GM18858 (cell line): ENCODE results near the gene MAGI1.
"Not testable (repeated sequence)": the region's sequence is repeated elsewhere in the genome, so short reads cannot be mapped to it uniquely, and the experiment has no call there.

ENCODE experiments used
- ATAC-seq: cut with Tn5 transposase; IDR thresholded peaks from one replicate; pipeline ENCODE4 v1.9.1; 2021; ENCODE audit not compliant: unreplicated experiment

MAGI1 gene

GRCh38 chr3:65730449-65730848, 308.3 kb downstream of the MAGI1 start:
- no peak for ATAC-seq

DNA sequence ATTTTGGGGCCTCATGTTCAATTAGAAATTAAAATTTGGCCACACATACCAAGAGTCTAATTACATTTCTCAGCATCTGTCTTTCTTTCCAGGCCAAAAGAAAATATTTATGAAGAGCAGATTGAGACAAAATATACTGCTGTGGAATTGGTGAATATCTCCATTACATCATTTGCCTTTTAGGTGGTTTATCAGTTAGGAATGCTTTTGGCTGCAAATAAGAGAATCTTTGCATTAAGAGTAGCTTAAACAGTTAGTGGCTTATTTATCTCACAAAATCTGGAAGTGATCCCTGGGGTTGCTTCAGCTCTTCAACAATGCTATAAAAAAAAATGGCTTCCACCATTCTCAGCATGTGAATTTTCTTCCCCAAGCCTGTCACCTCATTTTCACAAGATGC, 308.7 kb downstream of the MAGI1 start:
- ATAC-seq = no peak

DNA sequence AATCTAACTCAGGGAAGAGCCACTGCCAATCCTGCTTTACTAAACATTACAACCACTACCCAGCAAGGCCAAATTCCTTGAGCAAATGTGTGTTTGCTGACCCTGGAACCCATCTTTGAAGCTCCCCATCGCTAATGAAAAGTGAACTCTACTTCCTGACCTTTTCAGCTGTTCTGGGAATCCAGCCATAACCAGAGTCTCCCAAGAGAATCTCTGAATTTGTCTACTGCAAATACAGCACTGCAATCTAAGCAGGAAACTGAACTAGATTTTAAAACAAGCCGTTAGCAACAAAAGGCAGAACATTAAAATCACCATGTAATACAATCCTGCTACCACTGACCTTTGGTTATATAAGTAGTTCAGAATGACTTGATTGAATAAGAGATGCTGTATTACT, 309.2 kb downstream of the MAGI1 start:
- no peak for ATAC-seq

- no peak for ATAC-seq
Observed at GRCh38 chr3:65728138-65728537, 310.6 kb downstream of the MAGI1 start.

DNA sequence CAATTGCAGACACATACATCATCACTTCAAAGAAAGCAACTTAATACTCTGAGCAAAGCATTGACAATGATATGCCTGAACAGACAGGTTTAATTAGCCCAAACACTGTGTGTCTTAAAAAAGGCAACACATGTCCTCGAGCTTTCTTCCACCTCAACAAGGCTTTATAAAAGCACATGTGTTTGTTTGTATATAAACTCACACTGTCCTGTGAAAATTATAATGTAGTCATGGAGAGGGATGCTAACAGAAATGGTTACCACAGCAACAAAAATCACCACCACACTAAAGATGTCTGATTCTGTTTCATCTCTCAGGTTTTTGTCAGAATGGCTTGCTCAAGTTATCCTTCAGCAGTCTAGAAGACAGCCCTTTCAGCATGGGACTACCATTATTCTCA, 314.7 kb downstream of the MAGI1 start:
- ATAC-seq = no peak

DNA sequence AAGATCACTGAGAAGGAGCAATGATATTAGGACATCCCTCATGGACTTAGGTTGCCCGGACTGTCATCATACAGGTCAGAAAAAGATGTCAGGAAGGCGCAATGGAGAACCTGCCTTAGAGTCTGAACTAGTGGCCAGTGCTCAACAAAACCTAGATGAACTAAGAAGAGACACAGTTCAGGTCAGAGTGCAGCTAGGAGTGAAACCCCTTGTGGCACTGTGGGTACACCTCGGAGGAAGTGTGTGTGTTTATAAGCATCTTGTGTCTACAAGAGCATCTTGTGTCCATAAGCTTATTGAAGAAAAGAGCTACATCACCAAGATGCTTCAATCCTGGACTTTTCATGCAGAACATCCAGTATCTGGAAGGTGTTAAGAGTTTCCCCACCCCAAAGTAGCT, 315.7 kb downstream of the MAGI1 start:
- no peak for ATAC-seq

GRCh38 chr3:65720989-65721737, 317.6 kb downstream of the MAGI1 start:
- ATAC-seq = no peak

DNA sequence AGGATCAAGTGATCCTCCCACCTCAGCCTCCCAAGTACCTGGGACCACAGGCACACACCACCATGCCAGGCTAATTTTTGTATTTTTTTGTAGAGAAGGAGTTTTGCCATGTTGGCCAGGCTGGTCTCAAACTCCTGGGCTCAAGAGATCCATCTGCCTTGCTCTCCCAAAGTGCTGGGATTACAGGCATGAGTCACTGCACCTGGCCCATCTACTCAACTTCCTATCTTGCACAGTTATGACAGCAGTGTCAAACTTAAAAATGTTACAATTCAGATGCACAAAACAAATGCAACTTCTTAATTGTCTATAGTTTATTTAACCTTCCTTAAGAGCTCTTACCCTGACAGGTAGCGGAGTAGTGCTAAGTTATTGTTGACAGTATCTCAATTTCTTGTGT, 319.1 kb downstream of the MAGI1 start:
- not testable (repeated sequence) for ATAC-seq

- no peak for ATAC-seq
Observed at GRCh38 chr3:65717676-65718346, 320.9 kb downstream of the MAGI1 start.

DNA sequence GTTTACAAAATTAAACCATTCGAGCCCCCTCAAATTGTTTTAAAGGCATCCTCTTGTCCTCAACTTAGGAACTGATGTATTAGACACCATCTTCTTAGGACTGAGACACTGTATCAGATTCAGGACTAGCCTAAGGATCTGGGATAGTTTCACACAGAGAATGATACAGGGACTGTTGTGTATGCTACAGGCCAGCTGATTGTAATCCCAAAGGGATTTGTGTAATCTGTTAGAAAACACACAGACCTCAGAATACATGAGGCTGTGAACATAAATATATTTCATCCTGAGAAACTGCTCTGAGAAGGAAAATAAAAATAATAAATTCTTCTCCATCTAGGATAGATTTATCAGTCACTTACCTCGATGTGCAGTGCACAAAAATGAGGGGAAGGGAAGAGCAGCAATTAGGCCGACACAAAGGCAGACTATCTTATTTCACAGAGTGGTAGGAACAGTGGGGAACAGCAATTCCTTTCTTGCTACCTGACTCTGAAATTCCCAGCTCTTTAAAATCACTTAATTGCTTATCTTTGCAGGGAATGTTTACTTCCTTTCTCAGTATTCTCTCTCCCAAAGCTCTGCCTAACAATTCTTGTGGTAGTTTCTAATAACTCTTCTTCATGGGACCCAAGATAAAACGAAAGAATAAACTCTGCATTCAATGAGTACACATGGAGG, 322.5 kb downstream of the MAGI1 start:
- no peak for ATAC-seq

GRCh38 chr3:65714134-65714533, 324.6 kb downstream of the MAGI1 start:
- no peak for ATAC-seq

DNA sequence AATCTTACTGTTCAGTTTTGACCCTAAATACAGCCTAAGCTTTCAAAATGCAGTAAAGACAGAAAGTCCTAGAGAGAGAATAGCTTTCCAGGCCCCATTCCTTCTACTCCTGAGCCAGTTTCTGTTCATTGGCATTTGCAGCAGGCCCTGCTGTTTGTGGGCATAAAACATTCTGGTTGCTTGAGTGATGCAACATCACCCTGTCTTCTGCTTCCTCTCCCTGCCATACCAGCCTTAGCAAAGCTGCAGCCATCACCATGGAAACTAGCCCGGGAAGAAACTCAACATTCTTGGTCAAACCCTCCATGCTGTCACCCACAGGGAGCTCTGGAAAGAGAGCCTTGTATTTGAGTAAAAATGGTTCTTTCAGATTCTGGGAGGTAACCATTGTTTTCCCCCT, 325.7 kb downstream of the MAGI1 start:
- ATAC-seq = no peak

DNA sequence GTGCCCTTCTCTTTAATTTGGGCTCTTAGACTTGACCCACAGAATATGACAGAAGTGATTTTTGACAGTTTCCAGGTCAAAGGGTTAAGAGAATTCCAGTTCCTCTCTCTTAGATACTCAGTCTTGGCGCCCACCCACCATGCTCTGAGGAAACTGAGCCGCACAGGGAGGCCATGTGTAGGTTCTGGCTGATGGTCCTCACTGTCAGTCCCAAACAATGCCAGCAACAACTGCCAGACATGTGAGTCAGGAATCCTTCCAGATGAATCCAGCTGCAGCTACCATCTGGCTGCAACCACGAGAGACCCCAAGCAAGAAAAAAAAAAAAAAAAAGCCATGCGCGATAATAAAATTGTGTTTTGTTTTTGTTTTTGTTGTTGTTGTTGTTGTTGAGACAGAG, 326.6 kb downstream of the MAGI1 start:
- ATAC-seq = no peak

DNA sequence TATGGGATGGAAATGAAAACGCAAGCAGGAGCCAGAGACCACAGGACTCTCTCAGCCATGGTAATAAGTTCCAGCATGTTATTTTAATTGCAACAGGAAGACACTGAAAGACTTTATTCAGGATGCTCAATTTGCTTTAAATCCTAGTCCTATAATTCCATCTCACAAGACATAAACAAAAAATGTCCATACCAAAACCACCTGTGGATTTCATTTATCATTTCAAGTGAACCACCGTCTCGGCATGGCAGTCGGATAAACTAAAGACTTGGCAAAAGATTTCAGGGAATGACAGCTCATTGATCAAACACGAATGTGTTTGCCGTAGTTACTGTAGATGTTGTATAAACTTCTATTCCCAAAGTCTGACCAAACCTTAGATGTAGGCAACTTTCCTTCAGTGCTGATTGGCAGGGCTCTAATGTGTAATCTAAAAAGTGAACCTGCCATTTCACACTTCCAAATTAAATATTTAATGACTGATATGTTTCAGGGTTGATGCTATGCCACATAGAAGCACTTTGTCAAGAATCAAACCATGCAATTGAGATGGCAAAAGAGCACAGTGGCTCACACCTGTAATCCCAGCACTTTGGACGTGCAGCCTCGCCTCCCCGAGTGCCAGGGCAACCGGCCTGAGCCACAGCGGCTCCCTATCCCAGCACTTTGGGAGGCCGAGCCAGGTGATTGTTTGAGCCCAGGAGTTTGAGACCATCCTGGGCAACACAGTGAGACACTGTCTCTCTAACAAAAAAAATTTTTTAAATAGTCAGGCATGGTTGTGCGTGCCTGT, 331.7 kb downstream of the MAGI1 start:
- ATAC-seq = no peak

DNA sequence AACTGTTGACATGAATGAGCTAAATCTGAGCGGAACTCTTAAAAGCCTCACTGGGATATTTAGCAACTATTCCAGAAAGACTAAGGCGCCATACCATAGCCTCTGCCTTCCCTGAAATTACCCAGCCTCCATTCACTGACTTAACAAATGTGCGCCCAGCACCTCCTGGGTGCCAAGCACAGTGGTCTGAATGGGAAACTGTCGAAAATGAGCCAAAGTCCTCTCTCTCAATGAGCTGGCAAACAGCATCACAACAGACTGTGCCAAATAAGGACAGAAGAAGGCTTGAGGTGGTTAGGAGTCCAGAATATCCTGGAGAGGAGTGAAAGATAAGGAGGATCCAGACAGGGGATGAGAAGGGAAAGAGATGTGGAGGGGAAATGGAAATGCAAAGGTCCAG, 332.4 kb downstream of the MAGI1 start:
- ATAC-seq = no peak

DNA sequence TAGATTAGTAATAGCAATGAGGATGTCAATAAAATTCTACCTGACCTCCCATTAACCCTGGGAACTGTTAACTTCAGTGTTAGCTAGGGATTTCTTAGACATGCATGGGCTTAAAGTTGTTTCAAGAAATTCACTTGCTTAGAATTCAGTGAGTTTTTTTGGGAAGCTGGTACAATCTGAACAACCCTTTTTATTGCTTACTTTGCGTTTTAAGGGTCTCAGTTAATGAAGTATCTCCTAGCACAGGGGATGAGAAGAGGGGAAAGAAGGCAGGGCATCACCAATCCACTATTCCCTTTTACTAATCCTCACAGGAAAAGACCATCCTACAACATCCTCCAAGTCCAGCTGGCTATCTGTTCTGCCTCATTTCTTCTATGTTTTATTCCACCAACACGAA, 334.9 kb downstream of the MAGI1 start:
- ATAC-seq = no peak

DNA sequence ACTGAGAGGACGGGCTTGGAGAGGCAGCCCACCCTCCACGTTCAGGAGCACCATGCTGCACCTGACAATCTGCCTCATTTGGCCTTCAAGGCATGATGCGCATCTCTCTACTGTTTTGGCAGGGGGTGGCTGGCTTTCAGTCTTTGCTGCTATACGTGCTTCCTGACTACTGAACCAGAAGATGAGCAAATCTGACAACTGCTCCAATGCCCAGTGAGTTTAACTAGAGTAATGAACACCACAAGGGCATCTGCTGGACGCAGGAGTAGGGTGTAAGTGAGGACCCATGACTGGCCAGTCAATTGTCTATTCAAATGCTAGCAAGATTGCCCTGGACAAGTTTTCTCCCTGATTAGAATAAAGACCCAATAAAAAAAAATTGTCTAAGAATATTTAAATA, 335.7 kb downstream of the MAGI1 start:
- no peak for ATAC-seq

DNA sequence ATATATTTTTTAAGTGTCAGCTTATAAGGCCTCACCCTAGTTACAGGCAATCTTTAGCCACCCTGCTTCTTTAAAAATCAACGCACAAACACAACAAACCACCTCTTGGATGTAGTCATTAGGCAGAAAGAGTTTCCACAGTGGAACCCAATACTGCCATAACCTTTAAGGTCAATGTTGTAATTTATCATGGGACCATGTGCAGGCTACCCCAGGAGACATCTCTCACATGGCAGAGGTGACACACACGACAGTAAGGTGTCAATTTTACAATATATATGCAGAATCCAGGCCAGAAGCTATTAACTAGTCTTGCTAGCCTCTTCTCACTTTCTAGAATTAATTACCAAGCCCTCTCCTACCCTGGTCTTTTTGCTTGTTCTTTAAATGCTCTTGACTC, 336.5 kb downstream of the MAGI1 start:
- ATAC-seq = no peak

DNA sequence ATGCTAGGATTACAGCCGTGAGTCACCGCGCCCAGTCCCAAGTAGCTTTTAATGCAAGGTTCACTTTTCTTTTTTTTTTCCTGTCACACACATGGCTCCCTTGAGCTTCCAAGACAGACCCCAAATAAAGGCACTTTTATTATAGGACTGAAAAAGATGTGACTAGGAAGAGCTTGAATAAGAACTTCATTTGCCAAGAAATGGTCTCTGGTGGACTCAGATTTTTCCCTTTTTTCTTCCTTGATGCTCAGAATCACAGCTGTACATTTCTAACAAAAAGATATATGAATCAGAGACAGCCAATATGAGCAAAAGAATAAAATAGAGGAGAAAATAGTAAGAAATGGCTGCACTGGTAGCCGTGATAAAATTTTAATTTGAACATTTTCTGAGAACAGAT, 337.2 kb downstream of the MAGI1 start:
- no peak for ATAC-seq

- ATAC-seq = no peak
Observed at GRCh38 chr3:65689436-65689835, 349.3 kb downstream of the MAGI1 start.

- no peak for ATAC-seq
Observed at GRCh38 chr3:65687741-65688140, 351.0 kb downstream of the MAGI1 start.
